NCI-H2029 treated with DMSO at 0.1 percent for 48 hours (cell line): Measurements from ENCODE around the gene HSH2D.

Source experiments
- DNase-seq: peaks from one replicate; lab custom pipeline; 2025; lab: John Stamatoyannopoulos, UW

Gene HSH2D

GRCh38 chr19:16121141-16121540, 22.3 kb upstream of the HSH2D start:
- DNase-seq: no peak

DNA sequence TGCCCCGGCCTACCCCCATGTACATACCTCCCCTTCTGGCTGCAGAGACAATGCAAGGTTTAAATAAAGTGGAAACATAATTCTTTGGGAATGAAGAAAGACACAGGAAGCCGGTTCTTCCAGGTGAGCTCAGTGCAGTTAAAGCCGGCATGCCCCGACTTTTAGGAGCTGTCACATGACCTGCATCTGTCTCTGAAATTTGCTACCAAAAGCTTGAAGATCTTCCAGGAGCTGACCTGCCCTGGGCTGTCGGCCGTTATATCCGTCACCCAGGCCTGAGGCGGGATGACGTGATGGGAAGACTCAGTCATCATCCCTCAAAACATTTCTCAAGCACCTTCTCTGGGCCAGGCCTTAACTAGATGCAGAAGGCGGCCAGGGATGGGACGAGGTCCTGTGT, 21.5 kb upstream of the HSH2D start:
- no peak for DNase-seq

DNA sequence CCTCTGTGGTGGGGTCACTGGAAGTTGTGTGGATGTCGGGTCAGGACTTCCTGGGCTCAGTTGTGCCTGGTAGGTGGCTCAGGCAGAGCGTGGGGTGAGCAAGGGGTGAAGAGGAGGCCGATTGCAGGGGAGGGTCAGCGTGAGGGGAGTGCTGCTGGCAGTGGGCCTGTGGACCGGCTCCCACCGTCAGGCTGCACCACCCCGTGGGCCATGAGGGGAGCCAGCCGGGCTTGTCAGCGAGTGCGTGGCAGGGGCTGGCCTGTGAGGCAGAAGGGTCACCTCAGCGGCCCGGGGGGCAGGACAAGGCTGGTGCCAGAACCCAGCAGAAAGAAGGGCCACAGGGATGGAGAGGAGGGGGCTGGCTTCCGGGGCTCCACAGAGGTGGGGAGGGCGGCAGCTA, 18.5 kb upstream of the HSH2D start:
- no peak for DNase-seq

- DNase-seq: no peak
Measured at GRCh38 chr19:16125737-16126495, 17.6 kb upstream of the HSH2D start.

DNA sequence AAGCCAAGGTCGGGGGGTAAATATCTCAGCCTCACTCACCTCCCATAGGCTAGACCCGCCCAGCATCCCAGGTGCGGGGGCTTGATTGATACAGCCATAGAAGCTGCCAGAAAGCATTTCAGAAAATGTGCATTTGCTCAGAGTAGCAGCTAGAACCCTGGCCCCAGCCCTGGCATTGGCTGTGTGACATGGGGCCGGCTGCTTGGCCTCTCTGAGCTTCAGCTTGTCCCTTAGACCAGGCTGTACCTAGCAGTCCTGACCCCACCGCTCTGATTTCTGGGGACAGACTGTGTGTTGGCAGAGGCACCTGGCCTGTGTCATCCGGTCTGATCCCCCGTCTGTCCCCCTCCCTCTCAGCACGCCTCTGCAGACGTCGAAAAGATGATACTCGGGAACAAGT, 16.4 kb upstream of the HSH2D start:
- DNase-seq: no peak

DNA sequence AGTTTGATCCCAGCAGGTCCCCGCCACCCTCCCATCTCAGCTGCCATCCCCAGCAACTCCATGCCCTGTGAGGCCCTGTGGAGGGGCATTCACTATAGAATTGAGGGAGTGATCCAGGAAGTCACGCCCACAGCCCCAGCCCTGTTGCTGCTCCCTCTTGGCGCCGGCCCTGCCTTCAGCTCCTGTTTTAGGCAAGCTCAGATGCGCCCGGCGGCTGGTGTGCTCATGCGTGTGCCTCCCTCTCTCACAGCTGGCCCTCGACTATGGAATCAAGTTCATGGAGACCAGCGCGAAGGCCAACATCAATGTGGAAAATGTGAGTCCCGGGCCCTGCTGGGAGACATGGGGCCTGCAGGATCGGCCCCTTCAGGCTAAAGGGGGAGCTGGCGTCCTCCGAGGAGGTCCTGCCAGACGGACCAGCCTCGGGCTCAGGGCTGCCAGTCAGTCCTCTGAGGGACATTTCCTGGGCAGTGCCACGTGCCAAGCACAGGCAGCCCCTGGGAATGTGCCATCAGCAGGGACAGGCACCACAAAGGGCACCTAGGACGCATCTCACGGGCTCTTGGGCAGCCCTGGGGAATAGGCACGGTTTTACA, 15.6 kb upstream of the HSH2D start:
- no peak for DNase-seq

- no peak for DNase-seq
Measured at GRCh38 chr19:16131648-16132047, 11.8 kb upstream of the HSH2D start.

GRCh38 chr19:16133818-16134217, 9.7 kb upstream of the HSH2D start:
- DNase-seq: no peak

DNA sequence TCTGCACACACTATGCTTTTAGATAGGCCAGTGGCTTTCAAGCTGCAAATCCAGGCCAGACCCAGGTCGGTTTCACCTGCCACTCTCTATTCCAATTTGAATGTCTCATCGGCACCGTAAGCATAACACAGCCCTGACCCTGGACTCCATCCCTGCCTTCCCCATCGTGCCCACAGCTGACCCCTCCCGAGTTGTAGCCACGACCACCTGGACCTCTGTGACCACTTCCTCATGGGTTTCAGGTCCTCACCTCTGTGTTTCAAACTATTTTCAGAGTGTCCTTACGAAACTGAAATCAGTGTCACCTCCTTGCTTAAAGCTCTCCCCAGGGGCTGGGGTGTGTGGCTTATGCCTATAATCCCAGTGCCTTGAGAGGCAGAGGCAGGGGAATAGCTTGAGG, 9.0 kb upstream of the HSH2D start:
- DNase-seq: no peak

DNA sequence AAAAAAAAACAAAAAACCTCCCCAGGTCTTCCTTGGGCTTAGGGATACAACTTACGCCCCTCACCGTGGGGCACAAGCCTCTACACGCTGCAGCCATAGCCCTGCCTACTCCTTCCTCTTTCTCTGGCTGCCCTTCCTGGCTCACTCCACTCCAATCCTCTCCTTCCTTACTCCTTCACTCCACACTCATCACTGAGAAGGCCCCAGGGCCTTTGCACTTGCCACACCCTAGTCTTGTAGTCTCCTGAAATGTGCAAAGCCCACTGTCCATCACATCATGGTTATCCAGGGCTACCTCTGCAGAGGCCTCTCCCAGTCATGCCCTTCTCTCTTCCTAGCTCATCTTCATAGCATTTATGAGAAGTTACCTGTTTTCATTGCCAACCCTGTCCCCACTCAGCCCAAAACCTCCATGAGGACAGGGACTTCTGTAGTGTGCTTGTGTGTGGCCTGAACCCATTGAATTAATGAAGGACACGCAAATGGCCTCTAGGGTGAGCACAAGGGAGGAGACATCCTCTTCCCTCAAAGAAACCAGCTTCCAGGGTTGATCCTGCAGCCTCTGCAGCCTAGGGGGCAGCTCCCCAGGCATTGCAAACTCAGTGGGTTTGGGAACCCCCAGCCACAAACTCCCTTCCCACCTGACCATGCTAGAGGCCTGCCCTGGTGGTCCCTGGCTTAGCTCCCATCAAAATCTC, 7.9 kb upstream of the HSH2D start:
- no peak for DNase-seq

- no peak for DNase-seq
Measured at GRCh38 chr19:16136185-16136999, 7.1 kb upstream of the HSH2D start.

GRCh38 chr19:16139752-16140151, 3.7 kb upstream of the HSH2D start:
- DNase-seq: no peak

DNA sequence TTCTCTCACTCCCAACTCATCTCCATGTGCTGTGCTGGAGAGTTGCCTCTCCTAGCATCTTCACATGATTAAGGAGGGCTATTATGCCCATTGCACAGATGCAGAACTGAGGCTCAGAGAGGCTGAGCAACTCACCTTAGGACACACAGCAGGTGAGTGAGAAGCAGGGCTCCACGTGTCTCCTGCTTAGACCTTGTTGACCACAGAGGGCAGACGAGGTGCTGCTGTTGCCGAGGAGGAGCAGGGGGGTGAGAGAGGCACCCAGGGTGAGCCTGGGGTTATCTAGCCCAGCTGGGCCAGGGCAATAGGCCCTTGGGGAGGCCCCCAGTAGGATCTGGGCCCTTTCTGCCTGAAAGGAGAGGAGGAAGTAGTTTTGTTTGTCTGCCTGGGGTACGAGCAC, 2.4 kb upstream of the HSH2D start:
- DNase-seq: no peak

GRCh38 chr19:16142032-16142580, 1.4 kb upstream of the HSH2D start:
- no peak for DNase-seq

GRCh38 chr19:16144216-16144581, 714 bp downstream of the HSH2D start:
- DNase-seq: no peak

GRCh38 chr19:16146112-16146511, 2.6 kb downstream of the HSH2D start:
- no peak for DNase-seq

DNA sequence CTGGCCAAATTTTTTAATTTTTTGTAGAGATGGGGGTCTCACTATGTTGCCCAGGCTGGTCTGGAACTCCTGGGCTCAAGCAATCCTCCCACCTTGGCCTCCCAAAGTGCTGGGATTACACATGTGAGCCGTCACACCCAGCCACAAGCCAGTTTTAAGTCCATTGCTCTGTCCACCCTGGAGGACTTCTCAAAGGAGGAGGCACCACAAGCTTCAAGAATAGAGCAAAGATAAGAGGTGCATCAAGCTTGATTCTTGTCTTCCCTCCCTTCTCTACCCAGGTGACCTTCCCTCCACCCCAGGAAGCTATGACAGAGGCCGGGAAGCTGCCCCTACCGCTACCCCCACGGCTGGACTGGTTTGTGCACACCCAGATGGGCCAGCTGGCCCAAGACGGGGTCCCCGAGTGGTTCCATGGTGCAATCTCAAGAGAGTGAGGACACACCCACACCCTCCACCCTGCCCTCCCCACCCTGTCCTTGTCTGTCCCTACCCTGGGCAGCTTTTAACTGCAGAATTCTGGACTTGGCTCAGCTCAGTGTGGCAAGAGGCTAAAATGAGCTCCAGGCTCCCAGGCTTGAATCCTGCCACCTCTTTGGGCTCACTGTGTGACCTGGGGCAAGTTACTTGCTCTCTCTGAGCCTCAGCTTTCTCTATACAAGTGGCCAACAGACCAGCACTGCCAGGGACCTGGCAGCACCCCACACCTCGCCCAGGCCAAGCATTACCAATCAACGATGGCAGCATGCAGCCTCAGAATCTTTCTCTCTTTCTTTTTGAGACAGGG, 5.2 kb downstream of the HSH2D start:
- DNase-seq: no peak

- no peak for DNase-seq
Measured at GRCh38 chr19:16153582-16154336, 10.3 kb downstream of the HSH2D start.

DNA sequence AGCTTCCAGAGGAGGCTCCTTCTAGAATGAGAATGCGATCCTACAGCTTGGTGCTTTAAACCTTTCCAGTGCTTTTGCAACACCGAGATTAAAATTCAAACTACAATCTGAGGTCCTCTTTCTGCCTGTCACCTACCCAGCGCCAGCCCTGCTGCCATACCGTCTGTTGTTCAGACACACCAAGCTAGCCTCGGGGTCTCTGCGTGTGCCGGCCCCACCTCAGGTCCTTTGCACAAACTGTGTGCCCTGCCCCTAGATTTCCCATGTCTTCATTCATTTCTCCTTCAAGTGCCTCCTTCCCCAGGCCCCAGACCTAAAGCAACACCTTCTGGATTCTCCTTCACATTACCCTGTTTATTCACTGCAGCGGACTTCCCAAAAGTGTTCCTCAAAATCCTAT, 11.1 kb downstream of the HSH2D start:
- DNase-seq: no peak

DNA sequence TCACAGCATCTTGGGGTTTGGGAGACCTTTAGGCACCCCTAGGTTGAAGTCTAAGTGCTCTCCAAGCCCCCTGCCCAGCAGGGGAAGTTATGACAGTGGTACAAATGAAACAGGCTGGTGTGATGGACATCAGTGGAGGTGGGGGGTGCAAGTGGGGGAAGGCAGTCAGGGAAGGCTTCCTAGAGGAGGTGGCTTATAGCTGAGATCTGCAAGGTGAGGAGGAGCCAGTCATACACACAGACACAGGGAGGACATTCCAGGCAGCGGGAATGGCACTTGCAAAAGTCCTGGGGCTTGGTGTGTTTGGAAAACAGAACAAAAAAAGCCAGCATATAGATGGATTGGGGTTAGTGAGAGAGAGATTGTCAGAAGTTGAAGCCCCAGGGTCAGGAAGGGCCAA, 11.6 kb downstream of the HSH2D start:
- no peak for DNase-seq

- no peak for DNase-seq
Measured at GRCh38 chr19:16156904-16157303, 13.4 kb downstream of the HSH2D start.
